K562 (cell line): ENCODE results near the gene CSNK1G1.

Source experiments
- ELF1 ChIP-seq: fragments of 200-800 bp; sonication (Bioruptor generic); IDR thresholded peaks from 2 replicates; pipeline ENCODE4 v1.6.1; 2016; ENCODE audit warnings: missing genetic modification characterization, missing compliant biosample characterization
- MXI1 ChIP-seq: IDR thresholded peaks from 2 replicates; pipeline ENCODE4 v1.6.1; 2011; ENCODE audit warnings: low read depth, mild to moderate bottlenecking, improper control_type of control experiment, low read length
- NRF1 ChIP-seq, 2 experiments: fragments of 450-650 bp; IDR thresholded peaks in 1 of 2; conservative IDR thresholded peaks in 1 of 2; 2 replicates each; pipeline ENCODE4 v1.6.1; 2014; ENCODE audit warnings: mild to moderate bottlenecking in 2 of 2
- SIN3A ChIP-seq, 2 experiments: fragments of 150-350 bp in 1 of 2; IDR thresholded peaks; 2 replicates each; pipeline ENCODE4 v1.6.1; 2011 to 2016; ENCODE audit warnings: borderline replicate concordance in 2 of 2, low read depth in 2 of 2, low read length in 2 of 2, mild to moderate bottlenecking in 2 of 2, moderate library complexity in 2 of 2; ENCODE audit not compliant: control insufficient read depth in 1 of 2
- TF ChIP-seq, protein P1 (sequence below), 3 experiments: IDR thresholded peaks in 2 of 3; conservative IDR thresholded peaks in 1 of 3; 2 replicates each; pipeline ENCODE4 v1.5.1; 2011 to 2012; ENCODE audit warnings: low read length in 3 of 3, mild to moderate bottlenecking in 3 of 3, control low read depth in 2 of 3, improper control_type of control experiment in 1 of 3, inconsistent platforms in 1 of 3, low read depth in 1 of 3, mixed read lengths in 1 of 3, moderate library complexity in 1 of 3; ENCODE audit not compliant: insufficient read depth in 2 of 3
- TF ChIP-seq, protein P2 (sequence below): sonication (generic); formaldehyde crosslinking; IDR thresholded peaks from 2 replicates; pipeline ENCODE4 v1.8.1; 2023; ENCODE audit warnings: mild to moderate bottlenecking, missing genetic modification reagents

DNA sequence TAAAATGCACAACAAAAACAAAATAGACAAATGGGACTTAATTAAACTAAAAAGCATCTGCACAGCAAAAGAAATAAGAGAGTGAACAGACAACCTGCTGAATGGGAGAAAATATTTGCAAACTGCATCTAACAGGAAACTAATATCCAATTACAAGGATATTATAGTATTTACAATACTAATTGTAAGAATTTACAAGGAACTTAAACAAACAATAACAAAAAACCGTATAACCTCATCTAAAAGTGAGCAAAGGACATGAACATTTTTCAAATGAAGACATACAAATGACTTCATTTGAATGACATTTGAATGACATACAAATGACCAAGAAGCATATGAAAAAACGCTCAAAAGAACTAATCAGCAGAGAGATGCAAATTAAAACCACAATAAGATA lies 66.4 kb downstream of the CSNK1G1 start:
- TF ChIP-seq ELF1 (tag) (no peak), NRF1 (conservative IDR thresholded peaks at IDR 0.05 in 1 of 2, IDR thresholded peaks at IDR 0.05 in 1 of 2) (no peak), MXI1 (no peak), SIN3A (IDR thresholded peaks at IDR 0.05; ENCODE audit: borderline replicate concordance in 2 of 2, control insufficient read depth in 1 of 2, low read depth in 2 of 2, low read length in 2 of 2) (no peak)
- TF ChIP-seq, protein P1, sequence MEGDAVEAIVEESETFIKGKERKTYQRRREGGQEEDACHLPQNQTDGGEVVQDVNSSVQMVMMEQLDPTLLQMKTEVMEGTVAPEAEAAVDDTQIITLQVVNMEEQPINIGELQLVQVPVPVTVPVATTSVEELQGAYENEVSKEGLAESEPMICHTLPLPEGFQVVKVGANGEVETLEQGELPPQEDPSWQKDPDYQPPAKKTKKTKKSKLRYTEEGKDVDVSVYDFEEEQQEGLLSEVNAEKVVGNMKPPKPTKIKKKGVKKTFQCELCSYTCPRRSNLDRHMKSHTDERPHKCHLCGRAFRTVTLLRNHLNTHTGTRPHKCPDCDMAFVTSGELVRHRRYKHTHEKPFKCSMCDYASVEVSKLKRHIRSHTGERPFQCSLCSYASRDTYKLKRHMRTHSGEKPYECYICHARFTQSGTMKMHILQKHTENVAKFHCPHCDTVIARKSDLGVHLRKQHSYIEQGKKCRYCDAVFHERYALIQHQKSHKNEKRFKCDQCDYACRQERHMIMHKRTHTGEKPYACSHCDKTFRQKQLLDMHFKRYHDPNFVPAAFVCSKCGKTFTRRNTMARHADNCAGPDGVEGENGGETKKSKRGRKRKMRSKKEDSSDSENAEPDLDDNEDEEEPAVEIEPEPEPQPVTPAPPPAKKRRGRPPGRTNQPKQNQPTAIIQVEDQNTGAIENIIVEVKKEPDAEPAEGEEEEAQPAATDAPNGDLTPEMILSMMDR (IDR thresholded peaks at IDR 0.05 in 2 of 3, conservative IDR thresholded peaks at IDR 0.05 in 1 of 3; ENCODE audit: insufficient read depth in 2 of 3, low read depth in 1 of 3, low read length in 3 of 3): no peak
- TF ChIP-seq, protein P2, sequence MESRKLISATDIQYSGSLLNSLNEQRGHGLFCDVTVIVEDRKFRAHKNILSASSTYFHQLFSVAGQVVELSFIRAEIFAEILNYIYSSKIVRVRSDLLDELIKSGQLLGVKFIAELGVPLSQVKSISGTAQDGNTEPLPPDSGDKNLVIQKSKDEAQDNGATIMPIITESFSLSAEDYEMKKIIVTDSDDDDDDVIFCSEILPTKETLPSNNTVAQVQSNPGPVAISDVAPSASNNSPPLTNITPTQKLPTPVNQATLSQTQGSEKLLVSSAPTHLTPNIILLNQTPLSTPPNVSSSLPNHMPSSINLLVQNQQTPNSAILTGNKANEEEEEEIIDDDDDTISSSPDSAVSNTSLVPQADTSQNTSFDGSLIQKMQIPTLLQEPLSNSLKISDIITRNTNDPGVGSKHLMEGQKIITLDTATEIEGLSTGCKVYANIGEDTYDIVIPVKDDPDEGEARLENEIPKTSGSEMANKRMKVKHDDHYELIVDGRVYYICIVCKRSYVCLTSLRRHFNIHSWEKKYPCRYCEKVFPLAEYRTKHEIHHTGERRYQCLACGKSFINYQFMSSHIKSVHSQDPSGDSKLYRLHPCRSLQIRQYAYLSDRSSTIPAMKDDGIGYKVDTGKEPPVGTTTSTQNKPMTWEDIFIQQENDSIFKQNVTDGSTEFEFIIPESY: no peak
